HG03460 (cell line): Measurements from ENCODE around the gene DAP3.
"Not testable (repeated sequence)": the region's sequence is repeated elsewhere in the genome, so short reads cannot be mapped to it uniquely, and the experiment has no call there.

Source experiments
- ATAC-seq: cut with Tn5 transposase; IDR thresholded peaks from one replicate; pipeline ENCODE4 v1.9.1; 2021; ENCODE audit not compliant: unreplicated experiment

The DAP3 gene

GRCh38 chr1:155717041-155717440, 28.1 kb downstream of the DAP3 start:
- no peak for ATAC-seq

- not testable (repeated sequence) for ATAC-seq
Observed at GRCh38 chr1:155718524-155719115, 29.7 kb downstream of the DAP3 start.

DNA sequence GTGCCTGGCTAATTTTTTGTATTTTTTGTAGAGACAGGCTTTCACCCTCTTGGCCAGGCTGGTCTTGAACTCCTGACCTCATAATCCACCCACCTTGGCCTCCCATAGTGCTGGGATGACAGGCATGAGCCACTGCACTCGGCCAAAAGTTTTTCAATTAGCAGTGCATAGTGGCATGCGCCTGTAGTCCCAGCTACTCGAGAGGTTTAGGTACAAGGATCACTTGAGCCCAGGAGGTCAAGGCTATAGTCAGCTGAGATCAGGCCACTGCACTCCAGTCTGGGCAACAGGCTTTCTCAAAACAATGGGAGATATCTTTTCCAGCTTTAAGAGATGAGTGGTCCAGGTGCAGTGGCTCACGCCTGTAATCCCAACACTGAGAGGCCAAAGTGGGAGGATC, 30.8 kb downstream of the DAP3 start:
- no peak for ATAC-seq

GRCh38 chr1:155725142-155725541, 36.3 kb downstream of the DAP3 start:
- no peak for ATAC-seq

DNA sequence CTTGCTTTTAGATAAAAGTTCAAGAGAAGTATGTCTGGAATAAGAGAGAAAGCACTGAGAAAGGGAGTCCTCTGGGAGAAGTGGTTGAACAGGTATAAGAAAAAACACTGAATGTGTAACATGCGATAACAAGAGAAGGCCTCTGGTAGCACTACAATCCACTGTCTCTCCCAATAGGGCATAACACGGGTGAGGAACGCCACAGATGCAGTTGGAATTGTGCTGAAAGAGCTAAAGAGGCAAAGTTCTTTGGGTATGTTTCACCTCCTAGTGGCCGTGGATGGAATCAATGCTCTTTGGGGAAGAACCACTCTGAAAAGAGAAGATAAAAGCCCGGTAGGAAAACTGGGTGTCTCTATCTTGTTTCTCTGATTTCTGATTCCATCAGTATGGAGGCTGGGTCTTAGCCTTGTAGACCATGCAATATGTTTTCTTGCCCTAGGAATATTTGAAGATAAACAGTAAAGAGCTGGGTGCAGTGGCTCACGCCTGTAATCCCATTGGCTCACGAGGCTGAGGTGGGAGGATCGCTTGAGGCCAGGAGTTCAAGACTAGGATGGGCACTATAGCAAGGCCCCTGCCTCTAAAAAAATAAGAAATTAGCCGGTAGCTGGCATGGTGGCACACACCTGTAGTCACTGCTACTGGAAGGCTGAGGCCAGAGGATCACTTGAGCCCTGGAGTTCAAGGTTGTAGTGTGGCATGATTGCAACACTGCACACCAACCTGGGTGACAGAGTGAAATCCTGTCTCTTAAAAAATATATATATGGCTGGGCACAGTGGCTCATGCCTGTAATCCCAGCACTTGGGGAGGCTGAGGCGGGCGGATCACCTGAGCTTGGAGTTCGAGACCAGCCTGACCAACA, 40.4 kb downstream of the DAP3 start:
- ATAC-seq: no peak

GRCh38 chr1:155740995-155741394, 52.1 kb downstream of the DAP3 start:
- ATAC-seq: no peak

DNA sequence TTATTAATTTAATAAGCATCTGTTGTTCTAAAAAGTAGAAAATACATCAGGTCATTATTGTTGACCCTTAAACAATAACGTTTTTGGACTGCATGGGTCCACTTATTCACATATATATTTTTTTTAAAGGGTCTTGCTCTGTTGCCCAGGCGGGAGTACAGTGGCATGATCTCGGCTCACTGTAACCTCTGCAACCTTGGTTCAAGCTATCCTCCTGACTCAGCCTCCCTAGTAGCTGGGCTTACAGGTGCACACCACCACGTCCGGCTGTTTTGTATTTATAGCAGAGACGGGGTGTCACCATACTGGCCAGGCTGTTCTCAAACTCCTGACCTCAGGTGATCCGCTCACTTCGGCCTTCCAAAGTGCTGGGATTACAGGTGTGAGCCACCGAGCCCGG, 53.0 kb downstream of the DAP3 start:
- ATAC-seq: no peak

GRCh38 chr1:155744711-155745283, 55.9 kb downstream of the DAP3 start:
- no peak for ATAC-seq

DNA sequence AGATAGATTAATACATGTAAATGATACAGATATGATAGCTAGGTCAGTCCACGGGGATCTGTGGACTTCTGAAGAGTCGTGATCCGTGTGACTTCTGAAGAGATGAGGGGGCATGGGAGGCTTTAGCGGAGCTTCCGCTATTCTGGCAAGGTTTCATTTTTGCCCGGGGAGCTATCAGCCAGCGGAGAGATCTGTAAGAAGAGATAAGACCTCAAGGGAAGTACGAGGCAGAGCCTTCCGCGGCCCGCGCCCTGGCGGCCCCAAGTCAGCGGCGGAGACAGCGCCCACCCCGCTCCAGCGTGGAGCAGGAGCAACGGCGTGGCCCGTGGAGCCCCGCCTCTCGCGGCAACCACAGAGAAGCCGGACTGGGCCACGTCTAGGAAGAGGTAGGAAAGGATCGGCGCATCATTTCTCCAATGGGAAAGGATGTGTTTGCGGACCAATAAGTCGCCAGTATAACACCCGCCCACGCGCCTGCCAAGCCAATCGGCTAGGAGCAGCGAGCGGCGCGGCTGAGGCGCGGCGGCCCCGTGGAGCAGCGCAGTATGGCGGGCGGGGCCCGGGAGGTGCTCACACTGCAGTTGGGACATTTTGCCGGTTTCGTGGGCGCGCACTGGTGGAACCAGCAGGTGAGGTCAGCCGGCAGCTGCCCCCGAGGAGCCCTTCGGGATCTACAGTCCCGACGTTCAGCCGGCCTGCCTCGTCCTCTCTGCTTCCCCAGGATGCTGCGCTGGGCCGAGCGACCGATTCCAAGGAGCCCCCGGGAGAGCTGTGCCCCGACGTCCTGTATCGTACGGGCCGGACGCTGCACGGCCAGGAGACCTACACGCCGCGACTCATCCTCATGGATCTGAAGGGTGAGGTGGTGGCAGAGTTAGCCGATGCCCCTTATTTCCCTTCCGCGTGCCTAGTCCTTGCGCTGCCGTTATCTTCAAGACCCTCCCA, 56.7 kb downstream of the DAP3 start:
- peak; percentile 74 for ATAC-seq

GRCh38 chr1:155747586-155747985, 58.7 kb downstream of the DAP3 start:
- not testable (repeated sequence) for ATAC-seq

GRCh38 chr1:155748141-155748540, 59.2 kb downstream of the DAP3 start:
- not testable (repeated sequence) for ATAC-seq

- not testable (repeated sequence) for ATAC-seq
Observed at GRCh38 chr1:155759017-155759416, 70.1 kb downstream of the DAP3 start.

DNA sequence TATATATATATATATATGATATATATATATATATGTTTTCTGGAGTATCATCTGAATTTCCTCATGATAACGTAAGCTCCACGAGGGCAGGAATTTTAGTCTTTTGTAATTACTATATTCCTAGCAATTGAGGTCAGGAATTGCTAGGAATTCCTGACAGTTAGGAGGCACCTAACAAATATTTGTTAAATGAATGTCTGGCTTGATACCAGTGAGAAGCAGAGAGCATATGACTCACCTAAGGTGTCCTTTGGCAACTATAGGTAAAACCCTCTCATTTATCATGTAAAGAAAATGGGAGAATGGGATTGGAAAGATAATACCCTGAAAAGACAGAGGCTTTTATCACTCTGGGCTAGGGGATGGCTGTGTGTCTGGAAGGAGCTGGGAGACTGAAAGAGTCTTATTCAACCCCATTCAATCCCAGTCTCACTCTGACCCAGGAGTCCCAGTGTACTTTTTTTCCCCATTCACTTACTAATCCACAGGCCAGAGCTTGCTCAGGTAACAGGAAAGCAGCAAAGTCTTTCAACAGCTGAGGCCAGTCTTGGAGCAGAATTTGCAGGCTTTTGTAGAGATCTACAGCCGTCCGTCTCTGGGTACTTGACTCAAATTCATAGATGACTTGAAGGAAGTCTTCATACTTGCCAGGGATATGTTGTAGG, 71.2 kb downstream of the DAP3 start:
- no peak for ATAC-seq

- no peak for ATAC-seq
Observed at GRCh38 chr1:155760751-155761475, 72.0 kb downstream of the DAP3 start.

- no peak for ATAC-seq
Observed at GRCh38 chr1:155761736-155762405, 73.0 kb downstream of the DAP3 start.

GRCh38 chr1:155763090-155763815, 74.4 kb downstream of the DAP3 start:
- not testable (repeated sequence) for ATAC-seq

DNA sequence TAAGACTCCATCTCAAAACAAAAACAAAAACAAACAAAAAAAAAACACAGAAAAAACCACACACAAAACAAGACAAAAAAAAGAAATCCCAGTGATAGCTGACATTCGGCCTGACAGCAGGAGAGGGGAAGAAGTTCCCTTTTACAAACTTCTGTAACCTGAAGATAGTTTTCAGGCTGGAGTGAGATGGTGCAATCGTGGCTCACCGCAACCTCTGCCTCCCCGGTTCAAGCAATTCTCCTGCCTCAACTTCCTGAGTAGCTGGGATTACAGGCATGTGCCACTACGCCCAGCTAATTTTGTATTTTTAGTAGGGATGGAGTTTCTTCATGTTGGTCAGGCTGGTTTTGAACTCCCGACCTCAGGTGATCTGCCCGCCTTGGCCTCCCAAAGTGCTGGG, 75.1 kb downstream of the DAP3 start:
- not testable (repeated sequence) for ATAC-seq

GRCh38 chr1:155767399-155767989, 78.6 kb downstream of the DAP3 start:
- not testable (repeated sequence) for ATAC-seq
